NCI-H2107 (cell line): ENCODE measurements around the gene SERGEF.
A peak's percentile ranks its signal among the peaks of the same experiment; 100 is the strongest.

Experiments
- DNase-seq: peaks from one replicate; lab custom pipeline; 2025; lab: John Stamatoyannopoulos, UW

The SERGEF gene

DNA sequence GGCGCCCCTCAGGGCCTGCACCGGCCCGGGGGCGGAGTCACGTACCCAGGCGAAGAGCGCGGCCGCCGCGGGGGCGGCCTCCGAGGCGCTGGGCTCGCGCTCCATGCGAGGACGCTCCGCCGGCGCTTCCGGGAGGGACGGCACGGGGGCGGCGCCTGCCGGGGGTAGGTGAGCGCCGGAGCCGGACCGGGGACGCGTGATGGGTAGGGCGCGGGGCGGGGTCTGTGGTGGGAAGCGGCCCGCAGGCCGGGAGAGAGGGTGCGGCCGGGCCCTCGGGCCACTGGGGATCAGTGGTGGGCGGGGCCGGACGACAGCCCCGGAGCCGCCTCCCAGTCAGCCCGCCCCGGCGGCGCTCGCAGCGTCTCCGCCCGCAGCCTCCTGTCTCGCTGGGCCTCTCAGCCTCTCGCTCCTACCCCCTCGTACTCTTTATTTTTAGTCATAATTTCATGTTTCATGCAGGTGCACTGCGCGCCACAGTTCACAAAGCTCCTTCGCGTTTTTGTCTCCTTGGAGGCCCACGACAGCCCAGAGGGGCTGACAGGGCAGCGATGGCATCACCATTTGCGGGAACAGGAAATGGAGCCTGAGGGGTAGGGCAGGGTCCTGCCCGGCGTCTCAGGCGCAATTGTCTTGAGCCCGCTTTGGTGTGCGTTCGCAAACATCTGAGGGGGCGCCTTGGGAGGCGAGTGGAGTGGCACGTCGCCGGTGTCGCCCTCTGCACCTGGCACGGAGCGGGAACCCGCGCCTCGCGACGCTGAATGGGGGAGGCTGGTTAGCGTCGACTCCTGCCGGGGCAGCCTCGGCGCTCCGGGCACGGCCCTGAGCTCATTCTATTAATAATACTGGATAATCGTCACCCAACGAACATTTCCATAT is at the start of gene SERGEF:
Gene SERGEF (minus strand): TSS at position 142 of the 876 bp plus-strand sequence. CDS start 37 bp downstream, at position 105.
- DNase-seq = peak; percentile 78

GRCh38 chr11:18061351-18061750 is 48.5 kb upstream of the SERGEF start:
- no peak for DNase-seq

GRCh38 chr11:18056561-18057181 is 43.8 kb upstream of the SERGEF start:
- DNase-seq = no peak

GRCh38 chr11:18054511-18055103 is 41.8 kb upstream of the SERGEF start:
- DNase-seq = no peak

- no peak for DNase-seq
Measured at GRCh38 chr11:18050848-18051247, 38.0 kb upstream of the SERGEF start.

DNA sequence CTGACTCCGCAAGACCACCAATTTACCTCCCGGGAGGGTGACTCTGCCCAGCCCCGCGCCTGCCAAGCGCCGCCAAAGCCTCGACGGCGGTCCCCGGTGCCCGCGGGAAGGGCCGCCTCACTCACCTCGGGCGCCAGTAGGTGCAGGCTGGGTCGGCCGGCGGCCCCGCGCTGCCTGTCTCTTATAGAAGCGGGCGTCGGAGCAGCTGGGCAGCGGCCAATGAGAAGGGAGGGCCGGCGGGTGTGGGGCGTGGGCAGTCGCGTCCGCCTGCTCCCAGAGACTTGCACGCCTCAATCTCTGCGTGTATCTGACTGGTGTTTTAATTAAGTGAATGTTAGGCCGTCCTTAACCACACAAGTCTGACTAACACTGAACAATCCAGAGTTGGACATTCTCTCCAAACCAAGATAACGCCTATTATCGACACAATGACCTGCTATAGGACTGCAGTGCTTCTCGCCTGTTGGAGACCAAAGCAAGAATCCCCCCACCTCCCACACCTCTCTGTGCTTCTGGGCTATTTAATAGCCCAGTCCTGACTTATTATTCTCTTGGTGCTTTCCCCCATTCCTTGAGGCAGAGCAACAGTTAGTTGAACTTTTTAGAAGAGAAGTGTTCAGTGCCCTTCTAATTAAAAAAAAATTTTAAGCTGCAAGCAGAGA is 33.4 kb upstream of the SERGEF start, which contains the start of gene TPH1:
Gene TPH1 (minus strand): TSS at position 154 of the 662 bp plus-strand sequence. CDS start 5,507 bp downstream, outside the sequence.
- no peak for DNase-seq

DNA sequence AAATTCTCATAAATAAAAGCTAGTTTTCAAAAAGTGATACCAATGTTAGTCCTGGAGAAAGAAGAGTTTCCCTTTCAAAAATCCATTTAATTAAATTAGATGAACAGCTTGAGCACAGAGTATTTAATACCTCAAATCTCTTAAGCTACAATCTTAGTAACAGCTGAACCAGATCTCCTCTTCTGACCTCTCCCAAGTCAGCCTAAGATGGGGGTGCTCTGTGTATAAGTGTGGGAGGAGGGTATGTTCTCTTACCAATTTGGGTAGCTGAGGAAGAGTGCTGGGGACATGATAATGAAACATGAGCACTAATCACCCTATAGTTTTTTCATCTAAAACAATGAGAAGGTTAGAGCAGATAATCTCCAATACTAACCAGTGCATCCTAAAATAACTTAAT is 23.6 kb upstream of the SERGEF start:
- DNase-seq = no peak

DNA sequence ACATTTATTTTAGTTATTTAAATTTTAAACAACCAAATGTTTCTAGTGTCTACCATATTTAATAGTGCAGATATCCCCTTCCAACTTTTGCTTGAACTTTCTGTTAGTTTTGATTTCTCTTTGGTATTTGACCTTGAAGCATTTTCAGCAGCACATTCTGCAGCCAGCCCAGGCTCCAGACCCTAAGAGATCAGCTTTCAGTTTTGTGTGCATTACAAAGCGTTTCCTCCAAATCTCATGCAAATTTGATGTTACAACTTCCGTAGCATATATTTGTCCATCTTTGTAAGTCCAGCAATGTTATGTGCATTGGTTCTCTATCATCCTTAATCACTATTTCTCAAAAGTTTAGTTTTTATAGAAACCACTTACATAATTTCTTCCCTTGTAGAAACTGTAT is 14.6 kb upstream of the SERGEF start:
- DNase-seq = no peak

GRCh38 chr11:18022419-18022818 is 9.6 kb upstream of the SERGEF start:
- no peak for DNase-seq

DNA sequence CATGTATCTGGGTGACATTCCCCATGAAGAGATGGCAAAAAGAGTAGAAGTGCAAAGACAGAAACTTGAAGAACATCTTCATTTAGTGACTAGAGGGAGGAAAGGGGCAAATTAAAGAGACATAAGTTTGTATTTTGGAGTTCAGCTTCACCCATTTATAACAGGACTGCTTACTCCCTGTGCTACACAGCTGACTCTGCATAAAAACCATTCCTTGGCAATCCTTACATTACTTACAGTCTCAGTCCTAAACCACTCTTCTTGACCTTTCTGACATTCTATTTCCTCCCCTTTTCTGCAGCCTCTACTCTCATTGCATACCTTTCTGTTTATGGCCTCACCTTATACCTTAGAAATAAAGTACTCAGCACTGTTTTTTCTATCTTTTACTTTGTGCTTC is 6.8 kb upstream of the SERGEF start:
- DNase-seq = no peak

- no peak for DNase-seq
Measured at GRCh38 chr11:18016789-18017188, 3.9 kb upstream of the SERGEF start.

- DNase-seq = no peak
Measured at GRCh38 chr11:18014876-18015275, 2.0 kb upstream of the SERGEF start.

GRCh38 chr11:18013790-18014507 is 1.1 kb upstream of the SERGEF start:
- no peak for DNase-seq

- DNase-seq = no peak
Measured at GRCh38 chr11:18012122-18012905, 533 bp downstream of the SERGEF start.

DNA sequence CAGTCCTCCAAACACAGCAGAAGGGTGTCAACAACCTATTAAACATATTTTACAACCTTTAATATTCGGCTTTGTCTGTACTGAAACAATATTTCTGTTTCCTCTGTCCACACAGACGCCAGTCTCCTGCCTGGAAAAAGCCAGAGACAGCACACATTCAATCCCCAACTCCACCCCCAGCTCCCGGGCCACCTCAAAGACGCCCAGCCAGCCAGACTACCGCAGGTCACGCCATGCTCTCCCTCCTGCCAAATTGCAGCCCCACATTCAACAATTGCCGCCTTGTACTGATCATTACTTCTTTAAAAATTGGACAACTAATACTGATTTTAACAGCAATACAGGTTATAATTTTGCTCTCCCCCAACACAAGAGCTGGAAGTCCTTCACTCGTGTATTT is 1.2 kb downstream of the SERGEF start:
- no peak for DNase-seq

GRCh38 chr11:18010977-18011586 is 1.8 kb downstream of the SERGEF start:
- no peak for DNase-seq

DNA sequence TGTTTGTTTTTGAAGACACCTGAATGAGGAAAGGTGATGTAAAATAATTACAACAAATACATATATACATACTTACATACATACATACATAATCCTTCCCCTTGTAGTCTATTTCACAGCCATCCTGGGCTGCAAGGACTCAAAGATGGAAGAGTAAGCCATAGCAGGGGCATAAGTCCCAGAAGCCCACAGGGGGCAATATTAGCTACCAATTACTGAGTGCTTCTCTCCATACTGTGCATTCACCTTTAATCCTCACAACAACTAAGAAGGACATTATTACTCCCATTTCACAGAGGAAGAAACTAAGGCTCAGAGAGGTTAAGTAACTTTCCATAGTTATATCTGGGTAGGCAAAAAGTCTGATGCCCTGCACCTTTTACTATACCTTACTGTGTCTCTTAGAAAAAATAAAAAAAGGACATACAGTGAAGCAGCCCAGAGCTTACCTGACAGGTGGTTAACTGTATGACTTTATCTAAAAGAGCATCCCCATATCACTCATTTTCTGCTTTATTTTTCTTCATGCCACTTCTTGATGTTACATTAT is 2.7 kb downstream of the SERGEF start:
- DNase-seq = no peak

- DNase-seq = no peak
Measured at GRCh38 chr11:18005376-18006129, 7.3 kb downstream of the SERGEF start.

- DNase-seq = no peak
Measured at GRCh38 chr11:18001191-18001590, 11.7 kb downstream of the SERGEF start.
